Ishikawa (cell line): ENCODE measurements around the gene INKA1.

Experiments
- CEBPB ChIP-seq: IDR thresholded peaks from 2 replicates; pipeline ENCODE4 v1.6.1; 2012
- CREB1 ChIP-seq: IDR thresholded peaks from 2 replicates; pipeline ENCODE4 v1.6.1; 2012; ENCODE audit warnings: low read depth
- EGR1 ChIP-seq: IDR thresholded peaks from 2 replicates; pipeline ENCODE4 v1.6.1; 2012
- EP300 ChIP-seq: IDR thresholded peaks from 2 replicates; pipeline ENCODE4 v1.6.1; 2012; ENCODE audit warnings: borderline replicate concordance
- FOXM1 ChIP-seq: IDR thresholded peaks from 2 replicates; pipeline ENCODE4 v1.6.1; 2012; ENCODE audit warnings: low read depth, borderline replicate concordance
- MAX ChIP-seq: IDR thresholded peaks from 2 replicates; pipeline ENCODE4 v1.6.1; 2012
- RAD21 ChIP-seq: IDR thresholded peaks from 2 replicates; pipeline ENCODE4 v1.6.1; 2012; ENCODE audit warnings: low read depth
- REST ChIP-seq: IDR thresholded peaks from 2 replicates; pipeline ENCODE4 v1.6.1; 2012; ENCODE audit warnings: low read depth, mild to moderate bottlenecking
- TAF1 ChIP-seq: IDR thresholded peaks from 2 replicates; pipeline ENCODE4 v1.6.1; 2012; ENCODE audit warnings: low read depth, mild to moderate bottlenecking
- TCF12 ChIP-seq: IDR thresholded peaks from 2 replicates; pipeline ENCODE4 v1.6.1; 2012; ENCODE audit warnings: low read depth
- TEAD4 ChIP-seq: IDR thresholded peaks from 2 replicates; pipeline ENCODE4 v1.6.1; 2012
- USF1 ChIP-seq: IDR thresholded peaks from 2 replicates; pipeline ENCODE4 v1.6.1; 2012
- YY1 ChIP-seq: IDR thresholded peaks from 2 replicates; pipeline ENCODE4 v1.6.1; 2012; ENCODE audit warnings: low read depth
- ZBTB7A ChIP-seq: IDR thresholded peaks from 2 replicates; pipeline ENCODE4 v1.6.1; 2012; ENCODE audit warnings: low read depth

- TF ChIP-seq EP300 (no peak), MAX (no peak), RAD21 (no peak), ZBTB7A (no peak), TCF12 (no peak), CREB1 (no peak), FOXM1 (no peak), CEBPB (no peak), USF1 (no peak), YY1 (no peak), EGR1 (no peak), REST (no peak), TEAD4 (no peak), TAF1 (no peak)
These were observed 45.9 kb upstream of the INKA1 start for GRCh38 chr3:49757197-49757596.
